Measurements from ENCODE around the gene EAPP.

DNA sequence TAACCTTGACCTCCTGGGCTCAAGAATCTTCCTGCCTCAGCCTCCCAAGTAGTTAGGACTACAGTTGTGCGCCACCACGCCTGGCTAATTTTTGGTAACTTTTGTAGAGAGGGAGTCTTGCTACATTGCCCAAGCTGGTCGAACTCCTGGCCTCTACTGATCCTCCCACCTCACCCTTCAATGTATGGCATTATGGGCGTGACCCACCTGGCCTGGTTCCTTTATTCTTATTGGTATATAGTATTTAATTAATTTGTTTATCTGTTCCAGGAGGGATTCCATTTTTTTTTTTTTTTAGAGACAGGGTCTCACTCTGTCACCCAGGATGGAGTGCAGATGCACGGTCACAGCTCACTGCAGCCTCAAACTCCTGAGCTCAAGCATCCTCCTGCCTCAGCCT, 40.9 kb upstream of the EAPP start:
- TF ChIP-seq ZNF274 (IDR thresholded peaks at IDR 0.05; ENCODE audit: low read depth, low read length) = no peak
- TF ChIP-seq YY1 (IDR thresholded peaks at IDR 0.05; ENCODE audit: insufficient read depth, insufficient read length) = no peak
- no peak for TF ChIP-seq SUZ12 (IDR thresholded peaks at IDR 0.05; ENCODE audit: extremely low read depth, insufficient read depth, insufficient read length)
